Measurements from ENCODE around the gene MSI2.

DNA sequence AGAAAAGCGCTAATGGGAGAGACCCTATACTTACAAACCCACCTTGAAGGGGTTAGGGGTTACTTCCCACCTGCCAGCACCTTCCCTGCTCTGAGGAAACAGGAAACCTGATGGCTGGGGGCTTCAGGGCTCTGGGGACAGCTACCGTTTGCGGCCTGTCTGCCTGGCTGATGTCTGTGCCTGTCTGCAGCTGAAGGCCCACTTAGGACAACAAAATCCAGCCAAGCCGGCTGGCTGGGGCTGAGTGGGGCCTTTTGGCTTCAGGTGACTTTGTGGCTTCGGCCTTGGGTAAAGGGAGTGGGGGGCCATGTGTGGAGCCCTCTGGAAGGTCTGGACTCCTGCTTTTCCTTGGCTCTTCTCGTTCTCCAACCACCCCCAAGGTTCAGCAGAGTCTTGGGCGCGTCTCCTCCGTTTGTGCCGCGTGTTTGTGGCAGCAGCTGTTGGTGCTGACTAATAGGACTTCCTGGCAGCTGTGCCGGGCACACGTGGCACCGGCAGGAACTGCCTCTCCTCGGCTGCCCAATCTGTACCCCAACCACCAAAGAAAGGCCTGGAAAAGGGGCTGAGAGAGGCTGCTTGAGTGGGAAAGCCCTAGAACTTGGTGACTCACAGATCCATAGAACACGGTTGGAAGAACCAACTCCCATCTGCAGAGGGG, 186.7 kb downstream of the MSI2 start:
- TF ChIP-seq CTCF (IDR thresholded peaks at IDR 0.05) (no peak), POLR2A (IDR thresholded peaks at IDR 0.05) (no peak)

Data from thyroid gland (tissue), 4 donors.